Measurements from ENCODE around the gene ACTN4. TPM values are rescaled to one million over a fixed set of nuclear protein-coding genes. Genes with fewer than 3 reads are reported as not detected.
"Not testable (repeated sequence)": the region's sequence is repeated elsewhere in the genome, so short reads cannot be mapped to it uniquely, and the experiment has no call there.

The ACTN4 gene
- total RNA-seq: 100 to 1,000 TPM; 160 to 171 TPM

DNA sequence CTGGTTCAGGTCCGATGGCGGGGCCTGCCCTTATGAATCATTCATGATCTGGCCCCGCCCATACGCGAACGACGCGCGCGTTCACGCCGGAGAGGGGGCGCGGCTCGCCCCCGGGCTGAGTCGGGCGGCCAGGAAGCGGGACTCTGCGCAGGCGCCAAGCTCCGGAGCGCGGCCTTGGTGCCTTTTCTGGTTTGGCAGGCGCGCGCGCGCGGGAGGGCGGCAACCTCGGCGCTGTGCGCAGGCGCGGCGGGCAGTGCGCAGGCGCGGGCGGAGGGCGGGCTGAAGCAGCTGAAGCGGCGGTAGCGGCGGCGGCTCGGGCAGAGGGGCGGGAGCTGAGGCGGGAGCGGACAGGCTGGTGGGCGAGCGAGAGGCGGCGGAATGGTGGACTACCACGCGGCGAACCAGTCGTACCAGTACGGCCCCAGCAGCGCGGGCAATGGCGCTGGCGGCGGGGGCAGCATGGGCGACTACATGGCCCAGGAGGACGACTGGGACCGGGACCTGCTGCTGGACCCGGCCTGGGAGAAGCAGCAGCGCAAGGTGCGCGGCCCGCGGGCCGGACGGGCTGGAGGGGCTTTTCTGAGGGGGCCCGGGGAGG, at the start of gene ACTN4:
Gene ACTN4, plus strand, starts transcription at position 282 of the 598 bp plus-strand sequence. Its CDS starts 97 bp downstream, at position 379.
- Mint-ChIP-seq H3K4me1 (peaks cover 34% of the 10 kb centered on the region), H3K9me3 (no peaks in the 10 kb centered on the region), H3K4me3 (peak within 1 kb of the TSS; percentile 93), H3K27ac (peak within 1 kb of the TSS; percentile 77), H3K27me3 (peaks cover 43% of the 10 kb centered on the region), H3K36me3 (peaks cover 28% of the 10 kb centered on the region)
- peak; percentile 100 for DNase-seq

- no peak for DNase-seq
- Mint-ChIP-seq H3K27ac (peak overlapping the region; percentile 15), H3K9me3 (no peaks in the 10 kb centered on the region), H3K36me3 (peaks cover 25% of the 10 kb centered on the region), H3K27me3 (no peaks in the 10 kb centered on the region), H3K4me1 (no peaks in the 10 kb centered on the region), H3K4me3 (no peak overlapping the region)
Measured at GRCh38 chr19:38599722-38600121, 47.7 kb upstream of the ACTN4 start.

- not testable (repeated sequence) for H3K9me3 Mint-ChIP-seq, H3K27ac Mint-ChIP-seq, DNase-seq, H3K27me3 Mint-ChIP-seq, H3K4me3 Mint-ChIP-seq, H3K4me1 Mint-ChIP-seq
- H3K36me3 Mint-ChIP-seq: peaks cover 16% of the 10 kb centered on the region
Measured at GRCh38 chr19:38602856-38603255, 44.6 kb upstream of the ACTN4 start.

DNA sequence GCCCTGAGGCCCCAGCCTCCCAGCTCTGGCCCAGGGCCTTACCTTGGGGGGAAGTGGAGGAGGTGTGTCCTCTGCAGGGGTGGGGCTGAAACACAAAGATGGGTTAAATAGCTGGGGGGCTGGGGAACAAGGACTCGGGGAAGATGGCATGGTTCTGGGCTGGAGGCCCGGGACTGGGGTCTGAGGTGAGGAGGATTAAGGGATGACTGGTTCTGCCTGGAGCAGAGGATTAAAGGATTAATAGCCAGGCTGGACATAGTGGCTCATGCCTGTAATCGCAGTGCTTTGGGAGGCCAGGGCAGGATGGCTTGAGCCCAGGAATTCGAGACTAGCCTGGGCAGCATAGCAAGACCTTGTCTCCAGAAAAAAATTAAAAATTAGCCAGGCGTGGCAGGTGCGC, 41.3 kb upstream of the ACTN4 start:
- Mint-ChIP-seq H3K9me3 (no peaks in the 10 kb centered on the region), H3K27me3 (no peaks in the 10 kb centered on the region), H3K4me1 (peaks cover 2% of the 10 kb centered on the region), H3K4me3 (no peak overlapping the region), H3K27ac (no peak overlapping the region), H3K36me3 (peaks cover 25% of the 10 kb centered on the region)
- no peak for DNase-seq

- Mint-ChIP-seq H3K36me3 (peaks cover 39% of the 10 kb centered on the region), H3K27ac (no peak overlapping the region), H3K9me3 (no peaks in the 10 kb centered on the region), H3K4me3 (no peak overlapping the region), H3K27me3 (no peaks in the 10 kb centered on the region), H3K4me1 (peaks cover 20% of the 10 kb centered on the region)
- DNase-seq: no peak
Measured at GRCh38 chr19:38614289-38614688, 33.2 kb upstream of the ACTN4 start.

- Mint-ChIP-seq H3K27me3 (no peaks in the 10 kb centered on the region), H3K4me1 (peaks cover 26% of the 10 kb centered on the region), H3K36me3 (peaks cover 42% of the 10 kb centered on the region), H3K27ac (peak overlapping the region; percentile 32), H3K9me3 (no peaks in the 10 kb centered on the region), H3K4me3 (peak overlapping the region; percentile 29)
- DNase-seq: no peak
Measured at GRCh38 chr19:38615007-38615581, 32.4 kb upstream of the ACTN4 start.

GRCh38 chr19:38616265-38616664, 31.2 kb upstream of the ACTN4 start:
- no peaks in the 10 kb centered on the region for H3K9me3 Mint-ChIP-seq
- peaks cover 33% of the 10 kb centered on the region for H3K36me3 Mint-ChIP-seq
- DNase-seq: no peak
- peaks cover 33% of the 10 kb centered on the region for H3K4me1 Mint-ChIP-seq
- peak overlapping the region; percentile 100 for H3K4me3 Mint-ChIP-seq
- H3K27me3 Mint-ChIP-seq: no peaks in the 10 kb centered on the region
- peak overlapping the region; percentile 98 for H3K27ac Mint-ChIP-seq

DNA sequence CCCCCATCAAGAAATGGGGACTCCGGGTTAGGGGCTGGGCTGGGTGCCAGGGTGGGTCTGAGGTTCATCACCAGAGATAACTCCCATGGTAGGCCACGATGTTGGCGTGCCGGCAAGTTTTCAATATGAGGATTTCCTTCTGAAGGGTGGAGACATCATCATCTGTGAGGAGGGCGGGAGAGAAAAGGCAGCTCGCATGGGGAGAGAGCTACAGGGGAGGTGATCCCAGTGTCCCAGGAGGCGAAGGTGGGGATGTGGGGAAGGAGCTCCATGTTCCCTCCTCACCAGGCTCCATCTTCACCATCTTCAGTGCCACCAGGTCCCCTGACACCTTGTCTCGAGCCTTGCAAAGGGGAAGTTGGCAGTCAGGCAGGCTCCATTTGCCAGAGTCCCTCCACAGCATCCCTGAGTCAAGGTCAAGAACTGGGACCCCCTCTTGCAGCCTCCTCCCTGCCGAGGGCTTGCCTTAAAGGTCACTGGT, 30.1 kb upstream of the ACTN4 start:
- H3K27ac Mint-ChIP-seq: peak overlapping the region; percentile 98
- H3K4me3 Mint-ChIP-seq: peak overlapping the region; percentile 100
- peaks cover 40% of the 10 kb centered on the region for H3K36me3 Mint-ChIP-seq
- H3K9me3 Mint-ChIP-seq: no peaks in the 10 kb centered on the region
- H3K27me3 Mint-ChIP-seq: no peaks in the 10 kb centered on the region
- peak; percentile 22 for DNase-seq
- peaks cover 33% of the 10 kb centered on the region for H3K4me1 Mint-ChIP-seq

DNA sequence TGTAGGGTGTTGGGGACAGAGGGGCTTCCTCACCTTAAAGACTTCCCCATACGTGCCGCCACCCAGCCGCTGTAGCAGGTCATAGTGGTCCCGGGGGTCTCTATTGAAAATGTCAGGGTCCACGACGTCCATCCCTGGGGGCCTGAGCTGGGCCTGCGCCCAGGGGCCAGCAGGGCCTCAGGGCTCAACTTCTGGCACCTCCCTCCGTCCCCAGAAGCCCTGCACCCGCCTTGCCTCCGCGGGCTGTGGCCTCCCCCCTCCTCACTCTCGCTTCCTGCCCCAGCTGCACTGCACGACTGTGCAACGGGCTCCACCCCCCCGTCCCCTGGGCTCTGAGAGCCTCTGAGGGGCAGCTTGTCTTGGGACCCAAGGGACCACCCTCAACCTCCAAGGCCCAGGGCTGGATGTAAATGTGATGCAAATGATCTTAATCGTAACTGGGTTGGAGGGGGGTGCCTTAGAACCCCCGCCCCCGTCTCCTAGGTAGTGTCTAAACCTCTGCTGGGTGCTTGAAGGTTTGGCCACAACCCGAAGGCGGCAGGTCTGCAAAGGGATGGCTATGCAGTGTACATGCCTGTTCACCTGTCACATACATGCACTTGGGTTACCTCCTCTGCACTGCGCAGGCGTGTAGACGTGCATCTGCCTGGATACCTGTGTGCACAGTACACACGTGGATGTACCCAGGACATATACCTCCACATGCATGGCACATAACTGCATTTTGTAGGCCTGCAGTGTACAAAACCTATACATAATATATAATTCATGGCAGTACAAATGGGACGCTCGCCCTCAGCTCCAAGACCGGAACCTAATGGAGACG, 29.5 kb upstream of the ACTN4 start, which contains the start of gene MAP4K1:
Gene MAP4K1, minus strand, starts transcription at position 190 of the 826 bp plus-strand sequence. Its CDS starts 58 bp downstream, at position 132.
- H3K27me3 Mint-ChIP-seq: no peaks in the 10 kb centered on the region
- no peaks in the 10 kb centered on the region for H3K9me3 Mint-ChIP-seq
- peak; percentile 78 for DNase-seq
- H3K4me1 Mint-ChIP-seq: peaks cover 33% of the 10 kb centered on the region
- H3K36me3 Mint-ChIP-seq: peaks cover 37% of the 10 kb centered on the region
- H3K4me3 Mint-ChIP-seq: peak within 1 kb of the TSS; percentile 100
- H3K27ac Mint-ChIP-seq: peak within 1 kb of the TSS; percentile 98

DNA sequence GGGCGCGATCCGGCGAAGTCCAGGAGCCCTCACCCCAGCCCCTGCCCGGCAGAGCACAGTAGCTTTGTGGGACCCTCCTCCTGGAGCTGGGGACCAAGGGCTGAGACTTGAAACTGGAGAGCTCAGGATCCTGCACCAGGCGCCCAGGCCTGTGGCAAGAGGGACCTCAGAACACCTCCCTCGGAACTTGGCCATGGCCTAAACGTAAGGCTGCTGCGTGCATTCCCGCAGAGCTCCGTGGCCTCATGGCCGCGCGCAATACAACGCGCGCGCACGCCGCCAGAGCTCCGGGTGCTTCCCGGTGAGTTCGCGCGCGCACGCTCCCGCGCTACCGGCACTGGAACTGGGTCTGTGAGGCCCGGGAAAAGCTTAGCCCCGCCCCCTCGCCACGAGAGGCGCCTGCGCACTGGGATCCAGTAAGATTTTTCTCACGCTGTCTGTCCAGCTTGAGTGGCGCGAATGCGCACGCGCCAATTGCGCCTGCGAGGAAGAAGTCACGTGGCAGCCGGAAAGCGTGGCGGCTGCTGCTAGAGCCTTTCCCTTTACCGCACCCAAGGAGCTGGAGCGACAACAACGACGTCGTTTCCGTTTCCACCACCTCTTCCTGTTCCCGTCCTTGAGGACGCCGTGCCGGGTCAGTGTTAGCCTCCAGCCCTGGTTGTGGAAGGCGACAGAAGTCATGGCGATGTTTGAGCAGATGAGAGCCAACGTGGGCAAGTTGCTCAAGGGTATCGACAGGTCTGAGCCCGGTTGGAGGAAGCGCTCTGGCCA, 28.7 kb upstream of the ACTN4 start, which contains the start of gene EIF3K:
Gene EIF3K, plus strand, starts transcription at position 599 of the 771 bp plus-strand sequence. Its CDS starts 81 bp downstream, at position 680.
- peak within 1 kb of the TSS; percentile 98 for H3K27ac Mint-ChIP-seq
- H3K4me3 Mint-ChIP-seq: peak within 1 kb of the TSS; percentile 100
- H3K9me3 Mint-ChIP-seq: no peaks in the 10 kb centered on the region
- no peaks in the 10 kb centered on the region for H3K27me3 Mint-ChIP-seq
- H3K36me3 Mint-ChIP-seq: peaks cover 35% of the 10 kb centered on the region
- peaks cover 29% of the 10 kb centered on the region for H3K4me1 Mint-ChIP-seq
- peak; percentile 99 for DNase-seq

- no peaks in the 10 kb centered on the region for H3K27me3 Mint-ChIP-seq
- H3K36me3 Mint-ChIP-seq: peaks cover 32% of the 10 kb centered on the region
- H3K4me3 Mint-ChIP-seq: peak overlapping the region; percentile 100
- no peaks in the 10 kb centered on the region for H3K9me3 Mint-ChIP-seq
- peak overlapping the region; percentile 98 for H3K27ac Mint-ChIP-seq
- H3K4me1 Mint-ChIP-seq: peaks cover 29% of the 10 kb centered on the region
- no peak for DNase-seq
Measured at GRCh38 chr19:38619361-38620174, 27.9 kb upstream of the ACTN4 start.

- Mint-ChIP-seq H3K9me3 (no peaks in the 10 kb centered on the region), H3K4me3 (no peak overlapping the region), H3K27ac (no peak overlapping the region), H3K36me3 (peaks cover 33% of the 10 kb centered on the region), H3K4me1 (peaks cover 10% of the 10 kb centered on the region), H3K27me3 (no peaks in the 10 kb centered on the region)
- no peak for DNase-seq
Measured at GRCh38 chr19:38624822-38625221, 22.6 kb upstream of the ACTN4 start.

GRCh38 chr19:38626401-38626800, 21.0 kb upstream of the ACTN4 start:
- DNase-seq: no peak
- no peak overlapping the region for H3K4me3 Mint-ChIP-seq
- no peaks in the 10 kb centered on the region for H3K4me1 Mint-ChIP-seq
- no peaks in the 10 kb centered on the region for H3K27me3 Mint-ChIP-seq
- H3K36me3 Mint-ChIP-seq: peaks cover 30% of the 10 kb centered on the region
- no peaks in the 10 kb centered on the region for H3K9me3 Mint-ChIP-seq
- H3K27ac Mint-ChIP-seq: no peak overlapping the region

- Mint-ChIP-seq H3K4me1 (peaks cover 4% of the 10 kb centered on the region), H3K9me3 (no peaks in the 10 kb centered on the region), H3K27ac (no peak overlapping the region), H3K36me3 (peaks cover 32% of the 10 kb centered on the region), H3K27me3 (no peaks in the 10 kb centered on the region), H3K4me3 (no peak overlapping the region)
- no peak for DNase-seq
Measured at GRCh38 chr19:38629568-38629967, 17.9 kb upstream of the ACTN4 start.
